ENCODE data around the gene RHBG.

GRCh38 chr1:156346636-156347035, 22.4 kb upstream of the RHBG start:
- no peak for TF ChIP-seq EZH2 (IDR thresholded peaks at IDR 0.05; ENCODE audit: borderline replicate concordance, insufficient read depth, low read depth, low read length, poor library complexity, severe bottlenecking)
- no peak for TF ChIP-seq CTCF (IDR thresholded peaks at IDR 0.05)

Data from B cell (primary cell).